HG02588 (cell line): ENCODE results near the gene TGM4.
"Not testable (repeated sequence)": the region's sequence is repeated elsewhere in the genome, so short reads cannot be mapped to it uniquely, and the experiment has no call there.

Source experiments
- ATAC-seq: cut with Tn5 transposase; IDR thresholded peaks from one replicate; pipeline ENCODE4 v1.9.1; 2021; ENCODE audit warnings: mild to moderate bottlenecking, moderate library complexity; ENCODE audit not compliant: unreplicated experiment

The TGM4 gene

DNA sequence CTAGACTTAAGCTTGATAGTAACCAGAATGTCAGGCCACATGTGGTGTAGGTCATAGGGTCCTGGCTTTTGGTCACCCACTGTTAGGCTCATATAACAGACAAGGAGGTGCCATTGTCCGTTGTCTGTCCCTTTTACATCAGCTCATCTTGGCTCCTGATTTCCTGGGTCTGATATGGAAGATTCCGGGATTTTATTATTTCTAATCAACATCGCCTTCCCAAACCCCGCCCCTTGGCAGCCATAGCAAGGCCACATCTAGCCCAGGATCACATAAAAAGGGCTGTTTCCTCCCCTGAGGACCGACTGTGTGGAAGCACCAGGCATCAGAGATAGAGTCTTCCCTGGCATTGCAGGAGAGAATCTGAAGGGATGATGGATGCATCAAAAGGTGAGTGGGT lies at the start of gene TGM4:
Gene TGM4, plus strand, starts transcription at position 301 of the 400 bp plus-strand sequence. Its CDS starts 71 bp downstream, at position 372.
- no peak for ATAC-seq

DNA sequence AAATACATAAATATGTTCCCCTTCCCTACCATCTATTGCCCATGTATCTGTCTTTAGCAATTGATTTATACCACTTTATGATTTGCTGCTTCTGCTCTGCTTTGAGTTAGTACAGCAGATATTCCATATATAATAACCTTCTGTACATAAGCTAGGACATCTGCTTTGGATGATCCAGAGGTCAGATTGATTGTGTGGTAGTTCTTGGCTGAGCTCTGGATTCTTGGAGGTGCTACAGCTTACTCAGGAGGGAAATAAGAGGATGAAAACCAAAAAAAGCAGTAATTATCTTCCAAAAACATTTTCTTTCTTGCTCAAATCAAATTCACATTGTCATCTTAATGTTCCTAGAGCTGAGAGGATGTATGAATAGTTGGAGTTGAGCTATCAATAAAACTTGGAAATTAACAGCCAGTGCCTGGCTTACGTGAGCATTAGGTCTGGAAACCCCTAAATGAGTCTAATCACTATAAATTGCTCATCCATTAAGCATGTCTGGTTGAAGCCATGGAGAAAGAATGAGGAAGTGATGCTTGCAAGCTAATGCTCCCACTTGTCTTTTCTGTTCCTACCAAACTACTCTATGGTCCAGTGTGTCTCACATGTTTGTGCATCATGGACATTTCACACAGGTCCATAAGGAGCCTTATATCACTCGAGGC lies 49.0 kb upstream of the TGM4 start:
- ATAC-seq, result no peak

DNA sequence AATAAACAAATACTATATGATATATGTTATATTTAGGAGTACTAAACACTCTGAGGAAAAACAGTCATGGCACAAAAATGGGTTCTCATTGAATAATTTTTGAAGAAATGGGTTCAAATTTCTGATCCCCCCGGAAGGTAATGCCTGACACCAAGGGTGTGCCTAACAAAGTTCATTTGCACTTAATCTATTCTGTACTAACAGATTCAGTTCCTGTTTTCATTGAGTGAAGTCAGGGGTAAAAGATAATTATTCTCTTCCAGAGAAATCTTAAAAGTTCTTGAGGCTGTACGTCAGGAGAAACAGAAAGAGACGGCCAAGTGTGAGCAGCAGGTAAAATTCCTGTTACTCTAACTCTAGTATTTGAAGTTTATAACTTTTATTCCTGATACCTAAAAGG lies 47.2 kb upstream of the TGM4 start:
- ATAC-seq, result no peak

DNA sequence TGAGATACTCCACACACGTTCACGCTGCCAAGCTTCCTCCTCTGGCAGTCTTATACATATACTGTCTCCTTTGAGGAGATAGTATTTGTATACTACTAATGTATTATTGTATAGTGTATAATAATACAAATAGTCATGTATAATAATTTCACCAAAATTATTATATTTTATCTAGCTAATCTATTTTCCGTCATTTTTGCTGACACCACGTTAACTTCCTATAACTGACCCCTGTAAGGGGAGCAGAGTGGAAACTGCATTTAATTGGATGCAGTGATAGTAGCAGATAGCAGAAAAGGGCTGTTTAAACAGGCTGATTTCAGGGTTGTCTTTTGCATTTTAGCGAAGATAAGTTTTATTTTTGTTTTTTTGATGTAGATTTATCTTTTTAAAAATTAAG lies 43.2 kb upstream of the TGM4 start:
- ATAC-seq, result no peak

DNA sequence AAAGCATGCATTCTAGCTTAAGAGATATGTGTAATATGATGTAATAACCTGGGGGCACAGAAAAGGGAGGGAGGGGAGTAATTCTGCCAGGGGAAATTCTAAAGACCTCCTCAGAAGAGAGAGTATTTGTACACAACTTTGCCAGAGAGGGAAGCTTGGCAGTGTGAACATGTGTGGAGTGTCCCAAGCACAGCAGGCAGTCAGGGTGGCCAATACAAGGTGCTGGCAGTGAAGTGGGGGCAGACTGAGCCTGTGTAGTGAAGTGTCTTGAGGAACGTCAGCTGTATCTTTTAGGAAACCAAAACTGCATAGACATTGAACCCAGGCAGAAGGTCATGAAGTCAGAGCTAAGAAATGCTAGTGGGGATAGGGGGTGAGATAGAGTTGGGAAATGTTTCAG lies 42.4 kb upstream of the TGM4 start:
- ATAC-seq, result no peak

DNA sequence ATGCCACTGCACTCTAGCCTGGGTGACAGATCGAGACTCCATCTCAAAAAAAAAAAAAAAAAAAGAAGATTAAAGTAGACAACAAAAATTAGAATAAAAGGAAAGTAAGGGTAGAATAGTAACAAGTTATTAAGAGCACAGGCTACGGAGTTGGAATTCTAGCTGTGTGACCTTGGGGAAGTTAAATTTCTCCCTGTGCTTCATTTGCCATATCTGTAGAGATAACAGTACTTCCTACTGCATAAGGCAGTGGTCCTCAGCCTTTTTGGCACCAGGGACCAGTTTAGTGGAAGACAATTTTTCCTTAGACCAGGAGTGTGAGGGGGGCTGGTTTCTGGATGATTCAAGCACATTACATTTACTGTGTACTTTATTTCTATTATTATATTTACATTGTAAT lies 41.4 kb upstream of the TGM4 start:
- ATAC-seq, result no peak

DNA sequence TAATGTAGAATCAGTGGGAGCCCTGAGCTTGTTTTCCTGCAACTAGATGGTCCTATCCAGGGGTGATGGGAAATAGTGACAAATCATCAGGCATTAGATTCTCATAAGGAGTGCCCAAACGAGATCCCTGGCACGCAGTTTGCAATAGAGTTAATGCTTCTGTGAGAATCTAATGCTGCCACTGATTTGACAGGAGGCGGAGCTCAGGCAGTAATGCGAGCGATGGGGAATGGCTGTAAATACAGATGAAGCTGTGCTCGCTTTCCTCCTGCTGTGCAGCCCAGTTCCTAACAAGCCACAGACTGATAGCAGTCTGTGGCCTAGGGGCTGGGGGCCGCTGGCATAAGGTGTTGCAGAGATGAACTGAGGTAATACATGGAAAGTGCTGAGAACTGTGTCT lies 41.0 kb upstream of the TGM4 start:
- no peak for ATAC-seq

DNA sequence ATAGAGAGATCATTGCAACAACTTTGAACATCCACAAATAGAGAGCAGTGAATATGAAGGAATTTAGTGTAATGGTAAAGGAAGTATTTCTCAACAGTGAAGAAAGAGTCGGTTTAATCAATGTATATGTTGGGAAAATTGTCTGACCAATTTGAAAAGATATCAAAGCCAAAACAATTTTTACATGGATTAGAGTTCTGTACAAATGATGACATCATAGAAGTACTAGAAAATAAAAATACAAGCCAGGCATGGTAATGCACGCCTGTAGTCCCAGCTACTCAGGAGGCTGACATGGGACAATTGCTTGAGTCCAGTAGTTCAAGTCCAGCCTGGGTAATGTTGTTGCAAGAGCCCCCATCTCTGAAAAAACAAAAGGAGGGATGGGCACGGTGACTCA lies 38.7 kb upstream of the TGM4 start:
- no peak for ATAC-seq

DNA sequence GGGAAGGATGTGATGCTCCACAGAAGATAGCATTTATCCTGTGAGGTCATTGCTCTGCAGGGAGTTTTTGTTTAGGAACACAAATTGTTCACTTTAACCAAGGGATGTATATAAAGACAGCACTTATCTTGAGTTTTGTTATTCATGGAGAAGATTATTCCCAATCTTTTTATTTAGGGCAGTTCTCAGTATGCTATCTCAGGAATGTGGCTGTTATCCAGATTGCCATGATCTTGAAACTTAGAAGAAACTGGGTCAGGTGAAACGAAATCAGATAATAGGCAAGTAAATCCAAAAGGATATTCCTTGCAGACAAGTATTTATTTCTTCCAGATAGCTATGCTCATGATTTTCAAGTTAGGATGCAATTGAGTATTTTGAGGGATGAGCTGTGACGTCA lies 32.0 kb upstream of the TGM4 start:
- ATAC-seq, result no peak

DNA sequence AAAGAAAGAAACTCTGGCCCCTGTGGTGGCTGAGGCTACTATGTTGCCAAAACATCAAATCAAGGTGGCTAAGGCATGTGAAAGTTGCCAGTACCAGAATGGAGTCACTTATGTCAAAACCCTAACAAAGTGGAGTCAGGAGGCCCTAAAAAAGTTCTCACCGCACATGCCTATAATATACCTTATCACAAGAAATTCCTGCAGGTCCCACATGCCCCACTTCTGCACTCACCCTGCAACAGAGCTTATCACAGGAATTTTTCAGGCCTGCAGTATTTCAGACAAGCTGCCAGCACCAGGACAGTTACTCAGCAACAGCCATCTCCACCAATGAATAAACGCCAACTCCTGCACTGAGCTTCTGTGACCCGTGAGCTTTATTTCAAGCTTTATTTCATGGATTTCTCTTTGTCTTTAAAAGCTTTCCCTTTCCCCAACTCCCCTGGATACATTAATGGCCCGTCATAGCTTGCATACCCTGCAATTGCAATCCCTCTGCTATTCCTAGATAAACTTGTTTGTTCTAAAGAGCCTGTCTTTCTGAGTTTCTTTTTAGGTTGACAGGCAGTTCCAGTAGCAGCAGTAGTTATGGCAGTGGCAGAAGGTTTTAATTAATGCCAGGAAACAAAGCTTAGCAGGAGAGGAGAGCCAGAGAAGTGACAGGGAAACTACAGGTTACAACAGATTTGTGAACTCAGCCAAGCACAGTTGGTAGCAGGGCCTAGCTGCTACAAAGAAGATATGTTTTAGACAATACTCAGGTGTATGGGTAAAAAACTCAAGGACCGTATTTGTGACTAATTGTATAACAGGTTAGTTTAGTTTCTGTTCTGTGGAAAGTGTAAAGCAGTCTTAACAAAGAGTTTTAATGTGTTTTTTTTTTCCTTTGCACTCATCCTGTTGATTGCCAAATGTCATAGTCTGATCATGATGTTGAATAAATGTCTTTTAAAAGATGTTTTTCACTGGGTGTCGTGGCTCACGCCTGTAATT lies 28.6 kb upstream of the TGM4 start:
- ATAC-seq, result no peak

DNA sequence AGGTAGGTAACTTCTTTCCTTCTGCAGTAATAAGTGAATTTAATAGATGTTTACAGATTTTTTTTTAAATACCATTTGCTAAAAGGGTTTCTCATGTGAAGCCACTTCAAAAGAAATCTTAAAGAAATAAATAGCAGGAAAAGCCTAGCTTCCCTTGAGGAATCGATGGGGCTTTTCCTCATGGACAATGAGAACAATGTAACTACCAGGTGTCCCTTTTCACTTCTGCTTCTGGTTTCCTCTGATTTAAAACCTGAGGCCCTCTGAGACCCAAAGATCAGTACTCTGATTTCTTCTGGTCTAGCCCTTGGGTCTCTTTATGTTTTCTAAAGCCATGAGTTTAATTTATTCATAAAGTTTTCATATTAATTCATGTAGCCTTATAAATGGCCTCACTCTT lies 25.8 kb upstream of the TGM4 start:
- no peak for ATAC-seq

DNA sequence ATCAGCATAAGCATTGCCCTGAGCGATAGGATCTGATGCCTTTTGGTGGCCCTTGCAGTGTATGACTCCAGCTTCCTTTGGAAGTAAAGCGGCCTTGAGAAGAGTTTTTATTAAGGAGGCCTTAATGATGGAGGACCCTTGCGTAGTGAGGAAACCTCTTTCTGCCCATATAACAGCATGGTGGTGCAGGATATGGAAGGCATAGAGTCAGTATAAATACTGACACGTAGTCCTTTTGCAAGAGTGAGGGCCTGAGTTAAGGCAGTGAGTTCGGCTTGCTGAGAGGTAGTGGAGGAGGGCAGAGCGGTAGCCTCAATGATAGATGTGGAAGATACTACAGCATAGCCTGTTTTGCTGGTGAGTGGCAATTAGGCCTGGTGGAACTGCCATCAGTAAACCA lies 17.7 kb upstream of the TGM4 start:
- not testable (repeated sequence) for ATAC-seq

DNA sequence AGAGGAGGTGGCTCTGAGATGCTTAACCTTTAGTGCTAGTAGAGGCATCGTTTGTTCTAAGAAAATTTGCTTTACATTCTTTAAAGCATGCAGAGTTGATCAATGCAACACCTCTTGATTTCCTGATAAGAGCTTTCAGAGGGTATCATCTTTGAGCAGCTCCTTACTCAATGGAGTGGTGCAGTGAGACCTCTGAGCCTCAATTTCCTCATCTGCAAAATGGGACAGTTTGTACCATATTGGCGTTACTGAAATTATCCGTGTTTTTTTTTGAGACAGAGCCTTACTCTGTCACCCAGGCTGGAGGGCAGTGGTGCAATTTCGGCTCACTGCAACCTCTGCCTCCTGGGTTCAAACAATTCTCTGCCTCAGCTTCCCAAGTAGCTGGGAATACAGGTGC lies 14.3 kb upstream of the TGM4 start:
- no peak for ATAC-seq

DNA sequence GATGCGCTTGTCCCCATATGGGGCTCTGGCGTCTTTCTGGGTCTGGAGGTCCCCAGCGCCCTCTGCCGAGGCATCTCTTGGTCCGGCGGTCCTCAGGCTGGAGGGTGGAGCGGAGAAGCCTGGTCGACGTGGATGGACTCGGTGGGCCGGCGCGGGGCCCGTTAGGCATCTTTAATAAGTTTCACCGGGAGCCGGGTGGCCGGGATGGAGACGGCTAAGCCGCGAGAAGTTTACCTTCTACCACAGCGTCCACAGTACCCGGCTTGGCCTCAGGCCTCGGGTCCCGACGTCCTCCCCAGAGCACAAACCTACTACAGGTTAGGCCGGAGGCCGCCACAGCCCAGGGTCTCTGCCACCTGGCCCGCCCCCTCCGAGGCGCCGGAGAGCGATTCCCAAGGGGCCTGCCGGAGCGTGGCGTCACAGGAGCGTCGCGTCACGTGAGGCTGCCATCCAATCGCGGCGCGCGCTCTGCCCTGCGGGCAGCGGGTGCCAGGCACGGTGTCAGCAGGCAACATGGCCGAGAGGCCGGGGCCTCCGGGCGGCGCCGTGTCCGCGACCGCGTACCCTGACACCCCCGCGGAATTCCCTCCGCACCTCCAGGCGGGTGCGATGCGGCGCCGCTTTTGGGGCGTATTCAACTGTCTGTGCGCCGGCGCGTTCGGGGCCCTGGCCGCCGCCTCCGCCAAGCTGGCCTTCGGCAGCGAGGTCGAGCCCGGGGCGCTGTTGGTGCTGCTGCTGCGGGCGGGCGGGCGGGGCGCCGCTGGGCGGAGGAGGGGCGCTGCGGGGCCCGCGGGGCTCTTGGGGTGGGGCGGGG lies 12.8 kb upstream of the TGM4 start, which contains the start of gene TMEM42:
Gene TMEM42, plus strand, starts transcription at position 501 of the 814 bp plus-strand sequence. Its CDS starts 13 bp downstream, at position 514.
- peak; percentile 94 for ATAC-seq

DNA sequence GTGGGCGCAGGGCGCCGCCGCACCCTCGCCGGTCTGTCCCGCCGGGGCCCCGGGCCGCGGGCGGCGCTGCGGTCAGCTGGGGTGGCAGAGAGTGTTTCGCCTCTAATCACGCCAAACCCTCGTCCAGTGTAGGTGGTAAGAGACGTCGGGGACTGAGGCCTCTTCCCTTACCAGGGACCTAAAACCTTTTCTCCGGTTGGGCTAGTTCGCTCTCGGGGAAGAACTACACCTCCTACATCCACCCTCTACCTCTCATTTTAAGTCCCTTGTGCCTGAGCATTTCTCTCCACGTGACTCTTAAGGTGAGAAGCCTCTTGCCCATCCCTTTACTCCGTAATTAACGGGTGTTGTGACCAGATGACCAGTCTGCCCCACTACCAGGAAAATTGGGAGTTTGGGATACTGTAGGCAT lies 12.2 kb upstream of the TGM4 start:
- peak; percentile 30 for ATAC-seq

DNA sequence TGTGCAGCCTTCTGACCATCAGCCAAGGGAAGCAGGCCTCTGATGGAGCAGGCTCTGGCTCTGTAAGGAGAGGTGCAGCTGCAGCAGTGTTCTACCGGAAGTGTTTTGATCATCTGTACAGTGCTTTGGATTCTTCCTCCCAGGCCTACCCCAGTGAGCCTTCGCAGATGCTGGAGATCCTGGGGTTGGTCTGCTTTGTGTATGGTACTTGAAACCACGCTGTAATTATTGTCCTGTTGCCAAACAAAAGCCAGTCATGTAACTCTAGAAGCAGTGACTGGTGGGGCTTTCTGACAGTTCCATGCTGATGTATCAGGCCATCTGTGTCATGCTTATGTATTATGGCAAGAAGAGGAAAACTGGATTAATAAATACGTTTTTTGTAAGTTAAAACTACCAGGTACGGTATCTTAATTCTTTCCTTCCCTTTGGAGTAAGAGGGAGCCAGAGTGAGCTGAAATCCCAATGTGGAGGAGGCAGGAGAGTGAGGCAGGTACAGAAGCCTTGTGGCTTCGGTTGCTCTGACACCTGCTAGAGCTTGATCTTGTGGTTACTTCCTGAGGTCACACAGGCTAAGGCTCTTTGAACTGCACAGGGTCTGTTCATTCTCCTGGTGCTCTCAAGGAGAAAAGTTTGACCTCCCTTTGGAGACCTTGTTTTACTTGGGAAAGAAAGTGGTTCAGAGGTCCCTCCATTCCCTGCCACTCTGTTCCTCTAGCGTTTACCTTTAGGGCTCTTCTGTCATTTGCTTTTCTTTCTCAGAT lies 9.0 kb upstream of the TGM4 start:
- no peak for ATAC-seq

DNA sequence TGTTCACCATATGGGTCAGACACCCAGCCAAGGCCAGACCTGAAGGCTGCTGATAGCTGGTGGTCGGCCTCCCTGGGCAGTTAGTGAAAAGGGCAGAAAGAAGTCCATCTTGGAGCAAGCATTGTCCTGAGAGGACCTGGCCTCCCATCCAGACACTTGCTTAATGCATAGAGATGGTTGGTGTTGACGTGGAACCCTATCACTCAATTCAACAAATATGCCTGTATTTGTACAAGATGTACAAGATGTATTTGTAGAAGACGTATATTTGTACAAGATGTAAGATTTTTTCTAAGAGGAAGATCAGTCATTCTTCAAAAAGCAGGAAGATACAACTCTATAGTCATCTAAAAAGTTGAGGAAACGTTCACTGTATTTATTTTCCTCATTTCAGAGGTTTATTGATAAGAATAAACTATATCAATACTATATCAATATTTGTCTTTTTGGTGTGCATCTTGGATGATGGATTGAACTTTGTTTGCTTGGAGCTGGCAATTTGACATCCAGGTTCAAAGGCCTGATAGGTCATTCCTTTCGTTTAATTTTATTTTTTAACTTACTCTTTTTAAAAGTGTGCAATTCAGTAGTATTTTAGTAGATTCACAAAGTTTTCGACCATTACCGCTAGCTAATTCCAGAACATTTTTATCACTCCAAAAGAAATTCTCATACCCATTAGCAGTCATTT lies 6.8 kb upstream of the TGM4 start:
- no peak for ATAC-seq

DNA sequence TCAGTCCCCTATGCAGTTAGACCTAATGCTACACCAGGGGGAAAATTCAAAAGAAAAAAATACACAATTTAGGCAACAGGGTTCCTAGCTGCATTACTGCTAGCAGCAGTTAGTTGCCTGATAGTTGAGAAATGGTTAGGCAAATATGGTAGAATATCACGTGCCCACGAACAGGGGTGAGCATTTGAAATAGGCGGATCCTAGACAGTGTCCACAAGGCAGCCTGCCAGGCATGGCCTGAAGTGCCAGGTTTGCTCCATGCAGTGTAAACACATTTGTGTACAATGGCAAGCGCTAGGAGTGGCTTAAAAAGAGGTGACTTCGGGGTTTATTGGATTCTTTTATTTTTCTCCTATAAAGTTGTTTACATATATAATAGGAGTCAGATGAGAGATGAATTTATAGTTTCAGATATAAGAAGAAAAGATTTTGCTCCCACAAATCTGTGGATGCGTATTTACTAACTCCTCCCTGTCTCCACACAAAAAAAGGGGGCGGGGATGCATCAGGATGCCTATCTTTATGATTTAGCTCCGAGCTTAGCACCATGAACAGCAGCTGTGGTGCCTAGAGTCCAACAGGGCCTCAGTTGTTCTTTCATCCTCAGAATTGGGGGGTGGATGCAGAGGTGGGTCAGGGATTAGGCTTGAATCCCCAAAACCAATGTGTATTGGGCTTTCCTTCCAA lies 3.9 kb upstream of the TGM4 start:
- no peak for ATAC-seq

DNA sequence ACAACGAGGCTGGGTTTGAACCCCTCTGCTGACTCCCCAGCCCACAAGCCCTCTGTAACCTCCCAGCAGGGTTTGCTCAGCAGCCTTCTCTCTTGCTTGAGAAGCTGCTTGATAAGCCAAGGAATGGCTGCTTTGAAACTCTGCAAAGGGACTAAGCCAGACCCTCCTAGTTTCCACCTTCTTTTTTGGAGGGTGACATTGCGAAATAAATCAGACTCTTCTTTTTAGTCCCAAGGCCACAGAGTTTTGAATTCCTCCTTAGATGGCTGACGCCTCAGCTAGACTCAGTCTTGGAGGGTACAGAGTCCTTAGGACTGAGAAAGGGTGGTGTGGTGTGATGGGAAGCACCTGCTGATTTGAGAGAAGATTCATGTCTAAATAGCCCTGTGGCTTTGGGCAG lies 1.2 kb downstream of the TGM4 start:
- no peak for ATAC-seq
